Posterior cingulate gyrus (tissue), 11 donors: ENCODE measurements around the gene MED12L.
A peak's percentile ranks its signal among the peaks of the same experiment; 100 is the strongest.

ENCODE experiments used
- DNase-seq, 10 donors: peaks; one replicate each; pipeline versions ENCODE4 v3.0.0 to v3.0.0-alpha.2; 2020 to 2021; ENCODE audit warnings: mixed read lengths in 3 of 10
- intact Hi-C: fragments of 100-400 bp; cut with DNase I; formaldehyde crosslinking; loops from one replicate; pipeline ENCODE4 v1.15.1; 2023

Gene MED12L

DNA sequence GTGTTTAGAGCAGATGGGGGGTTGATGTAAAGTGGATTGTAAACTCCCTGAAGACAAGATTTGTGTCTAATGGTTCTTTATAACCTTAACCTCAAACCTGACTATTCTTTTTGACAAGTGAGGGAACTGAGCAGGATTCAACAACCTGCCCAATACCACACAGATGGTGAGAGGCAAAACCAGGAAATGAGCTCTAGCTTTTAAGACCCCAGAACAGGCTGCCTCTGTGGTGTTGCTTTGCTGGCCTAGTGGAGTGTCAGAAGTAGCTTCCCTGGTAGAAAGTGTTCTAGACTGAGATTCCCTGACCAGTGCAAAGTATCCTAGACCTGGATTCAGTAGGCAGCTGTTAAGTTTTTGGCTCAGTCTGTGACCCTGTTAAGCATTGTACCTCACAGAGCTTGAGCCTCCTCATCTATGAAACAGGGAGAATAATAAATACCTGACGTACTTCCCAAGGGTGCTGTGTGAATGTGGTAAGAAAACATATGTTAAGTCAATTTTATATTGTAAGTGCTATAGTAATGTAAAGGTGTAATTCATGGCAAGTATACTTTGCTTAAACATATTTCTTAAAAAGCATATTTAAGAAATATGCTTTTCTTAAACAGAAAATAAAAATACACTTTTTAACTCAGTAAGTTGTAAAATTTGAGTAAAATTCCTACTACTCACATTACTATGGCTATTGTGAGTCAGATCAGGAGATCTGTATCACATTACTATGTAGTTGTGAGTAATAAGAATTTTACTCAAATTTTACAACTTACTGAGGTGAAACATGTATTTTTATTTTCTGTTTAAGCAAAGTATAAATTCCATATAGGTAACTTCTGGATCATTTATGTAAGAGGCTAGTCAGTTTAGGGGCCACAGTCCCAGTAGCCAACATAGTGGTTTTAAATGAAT is 222.4 kb downstream of the MED12L start:
- no peak for DNase-seq
- intact Hi-C loops = no loop called here

DNA sequence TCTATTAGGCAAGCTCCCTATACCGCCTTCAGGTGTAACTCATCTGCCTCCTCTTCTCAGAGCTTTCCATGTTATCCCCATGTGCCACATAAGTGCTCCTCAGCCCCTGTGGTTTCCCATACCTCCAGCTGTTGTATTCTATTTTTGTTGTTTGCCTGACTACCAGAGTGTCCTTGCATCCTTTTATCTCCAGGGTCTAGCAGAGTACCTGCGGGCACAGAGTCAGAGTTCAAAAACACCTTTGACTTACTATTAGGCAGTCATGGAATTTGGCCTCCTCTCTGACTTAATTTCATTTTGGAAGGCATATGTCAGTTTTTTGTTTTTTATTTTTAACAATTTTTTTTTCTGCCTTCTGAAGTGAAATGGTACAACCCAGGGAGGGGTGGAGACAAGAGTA is 224.1 kb downstream of the MED12L start:
- intact Hi-C loops = no loop called here
- DNase-seq = no peak

DNA sequence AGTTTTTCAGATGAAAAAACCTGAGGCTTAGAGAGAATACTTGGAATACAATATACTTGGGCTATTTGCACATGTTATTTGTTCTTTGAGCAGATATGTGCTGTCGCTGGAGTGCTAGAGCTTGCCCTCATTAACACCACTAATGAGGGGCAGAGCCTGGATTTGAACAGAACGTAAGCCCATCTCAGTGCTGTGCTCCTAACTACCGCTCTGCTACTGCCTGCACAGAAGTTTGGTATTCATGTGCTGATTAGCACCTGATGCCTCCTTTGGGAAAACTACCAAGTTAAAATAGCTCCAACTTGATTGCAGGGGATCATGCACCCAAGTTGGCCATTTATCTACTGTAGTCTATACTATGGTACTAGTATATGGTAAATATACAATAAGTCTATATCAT is 227.5 kb downstream of the MED12L start:
- no peak for DNase-seq
- intact Hi-C loops = no loop called here

DNA sequence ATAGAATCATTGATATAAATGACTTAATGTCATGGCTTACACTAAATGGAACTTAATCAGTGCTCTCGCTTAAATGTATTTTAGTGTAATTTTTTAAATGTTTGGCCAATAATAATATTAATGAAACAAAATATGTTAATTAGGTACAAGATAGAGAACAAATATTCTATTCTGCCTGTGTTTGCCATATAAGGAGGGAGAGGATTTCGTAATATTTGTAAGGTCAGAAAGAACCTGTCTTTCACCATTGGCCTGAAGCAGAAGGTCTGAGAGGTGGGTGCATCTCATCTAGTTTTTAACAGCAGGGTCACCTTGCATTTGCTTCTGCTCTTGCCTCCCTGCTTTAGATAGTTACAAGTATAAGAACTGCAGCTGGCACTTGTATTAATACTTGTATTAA is 228.7 kb downstream of the MED12L start:
- intact Hi-C loops = no loop called here
- DNase-seq = no peak

DNA sequence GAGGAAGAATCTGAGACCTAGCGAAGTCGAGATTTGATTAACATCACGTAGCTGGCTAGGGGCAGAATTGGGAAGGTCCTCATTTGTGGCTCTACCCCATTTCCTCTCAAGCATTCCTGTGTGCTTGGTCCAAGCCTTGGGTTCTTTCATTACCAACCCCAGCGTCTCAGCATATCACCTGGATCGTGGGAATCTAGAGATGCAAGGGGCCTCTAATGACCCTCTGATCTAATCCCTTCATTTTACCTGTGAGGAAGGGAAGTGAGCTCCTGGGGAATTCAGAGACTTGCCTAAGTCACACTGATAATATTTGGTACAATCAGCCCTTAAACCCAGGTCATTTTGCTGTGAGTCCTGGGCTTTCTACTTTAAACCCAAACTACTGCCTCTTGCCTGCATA is 229.1 kb downstream of the MED12L start:
- no peak for DNase-seq
- intact Hi-C loops = no loop called here

DNA sequence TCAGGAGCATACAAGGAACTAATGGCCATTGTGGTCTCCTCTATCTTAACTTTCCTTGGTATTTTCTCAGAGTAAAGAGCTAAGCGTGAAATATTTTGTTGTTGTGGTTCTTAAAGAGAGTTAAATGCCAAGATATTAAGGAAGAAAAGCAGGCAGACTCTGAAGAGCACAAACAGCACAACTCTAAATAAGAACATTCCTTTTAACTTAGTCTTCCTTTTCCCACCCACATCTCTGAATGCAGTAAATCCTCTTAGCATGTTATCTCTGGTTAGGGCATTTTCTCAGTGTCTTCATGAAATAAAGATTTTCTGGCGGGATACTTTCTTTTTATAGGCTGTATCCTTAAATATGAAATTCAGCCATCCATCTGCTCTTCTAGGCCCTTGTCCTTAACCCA is 229.7 kb downstream of the MED12L start:
- intact Hi-C loops = no loop called here
- no peak for DNase-seq

DNA sequence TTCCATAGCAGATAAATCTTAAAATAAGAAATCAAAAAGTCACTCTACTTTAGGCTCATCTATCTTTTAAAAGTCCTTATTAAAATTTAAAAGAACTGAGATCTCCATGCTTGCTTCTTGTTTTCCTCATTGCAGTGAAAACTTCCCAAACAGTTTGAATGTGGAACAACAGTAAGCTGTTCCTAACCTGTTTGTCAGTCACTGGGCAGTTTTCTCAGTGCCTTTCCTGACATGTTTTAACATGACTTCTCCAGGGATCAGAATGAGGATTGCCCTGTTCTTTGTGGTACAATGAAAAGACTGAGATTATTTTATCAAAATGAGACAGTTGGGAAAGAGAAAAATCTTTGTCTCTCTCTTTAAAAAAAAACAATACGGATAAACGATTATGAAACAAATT is 230.4 kb downstream of the MED12L start:
- no peak for DNase-seq
- intact Hi-C loops = no loop called here

DNA sequence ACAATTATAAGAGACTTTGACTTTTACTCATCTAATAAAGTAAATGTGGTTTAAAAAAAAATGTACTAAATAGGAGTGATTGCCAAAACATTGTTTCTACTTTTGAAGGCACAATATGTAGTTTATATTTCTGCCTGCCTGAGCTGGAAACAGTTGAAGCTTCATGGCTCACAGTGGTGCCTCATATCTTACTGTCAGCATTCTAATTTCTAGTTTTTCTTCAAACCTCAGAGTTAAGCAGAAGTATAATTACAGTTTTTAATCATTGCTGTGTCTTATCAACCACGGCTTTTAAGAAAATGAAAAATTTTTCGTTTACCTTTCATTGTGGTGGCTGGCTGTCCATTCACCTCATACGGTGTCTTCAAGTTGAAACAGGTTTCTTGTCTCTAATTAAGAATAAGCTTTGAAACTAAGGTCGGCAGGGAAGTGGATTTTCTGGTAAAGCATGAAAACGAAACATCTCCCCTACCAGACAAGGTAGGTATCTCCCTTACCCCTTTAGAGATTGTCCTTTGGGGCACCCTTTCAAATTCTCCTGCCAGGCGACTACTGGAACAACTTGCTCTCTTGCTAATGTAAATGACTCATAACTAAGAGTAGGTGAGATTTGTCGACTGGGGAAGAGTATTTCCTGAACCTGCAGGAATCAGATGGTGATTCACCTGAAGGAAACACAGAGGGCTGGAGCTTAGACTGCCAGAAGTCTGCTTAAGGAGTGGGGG is 231.0 kb downstream of the MED12L start, which contains the start of gene GPR87:
Gene GPR87 (minus strand): TSS at position 554 of the 725 bp plus-strand sequence. CDS start 16,720 bp downstream, outside the sequence.
- intact Hi-C loops = no loop called here
- no peak for DNase-seq

DNA sequence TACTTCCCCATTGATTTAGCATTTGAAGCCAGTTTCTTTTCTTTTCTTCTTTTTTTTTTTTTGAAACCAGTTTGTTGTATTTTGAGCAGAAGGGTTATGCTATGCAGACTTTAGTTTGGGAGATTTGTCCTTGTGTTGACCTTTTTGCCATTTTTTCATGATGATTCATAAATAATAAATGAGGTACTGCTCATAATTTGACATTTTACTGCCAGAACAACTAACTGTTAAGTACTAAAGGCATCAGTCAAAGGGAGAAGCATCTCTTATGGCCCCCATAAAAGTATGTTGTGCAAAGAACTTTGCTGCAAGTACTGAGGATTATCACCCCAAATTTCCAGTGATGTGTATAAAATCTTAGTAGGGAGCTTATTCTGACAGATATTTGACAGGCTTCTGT is 232.8 kb downstream of the MED12L start:
- no peak for DNase-seq
- intact Hi-C loops = no loop called here

DNA sequence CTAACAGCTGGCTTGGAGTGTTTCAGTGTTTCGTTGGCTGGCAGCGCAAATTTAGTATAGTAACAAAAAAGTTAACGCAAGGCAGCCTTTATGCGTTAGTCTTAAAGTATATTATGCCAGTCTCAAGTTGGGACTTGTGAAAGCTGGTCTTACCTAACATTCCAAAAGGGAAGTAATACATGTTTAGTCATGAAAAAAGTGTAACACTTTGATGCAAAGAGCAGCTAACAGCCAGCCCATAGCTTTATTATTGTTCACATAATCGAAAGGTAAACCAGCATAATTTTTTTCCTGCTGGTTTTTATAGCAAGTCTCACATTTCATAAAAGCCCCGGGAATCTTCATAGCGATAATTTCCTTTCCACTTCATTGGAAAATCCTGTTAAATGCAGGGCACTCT is 233.5 kb downstream of the MED12L start:
- intact Hi-C loops = no loop called here
- no peak for DNase-seq

DNA sequence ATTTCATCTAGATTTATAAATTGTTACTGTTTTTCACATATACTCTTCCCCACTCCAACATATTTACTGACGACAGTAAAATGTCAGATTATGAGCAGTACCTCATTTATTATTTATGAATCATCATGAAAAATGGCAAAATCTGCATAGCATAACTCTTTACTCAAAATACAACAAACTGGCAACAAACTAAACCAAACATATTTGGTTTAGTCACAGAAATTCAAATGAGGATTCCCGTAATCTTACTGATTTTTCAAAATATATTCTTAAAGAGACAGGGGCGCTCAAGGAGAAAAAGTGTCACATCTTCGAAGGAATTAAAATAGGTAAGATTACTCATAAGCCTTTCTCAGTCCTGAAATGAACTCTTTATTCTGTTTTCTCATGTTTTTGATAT is 234.2 kb downstream of the MED12L start:
- DNase-seq = no peak
- intact Hi-C loops = no loop called here

DNA sequence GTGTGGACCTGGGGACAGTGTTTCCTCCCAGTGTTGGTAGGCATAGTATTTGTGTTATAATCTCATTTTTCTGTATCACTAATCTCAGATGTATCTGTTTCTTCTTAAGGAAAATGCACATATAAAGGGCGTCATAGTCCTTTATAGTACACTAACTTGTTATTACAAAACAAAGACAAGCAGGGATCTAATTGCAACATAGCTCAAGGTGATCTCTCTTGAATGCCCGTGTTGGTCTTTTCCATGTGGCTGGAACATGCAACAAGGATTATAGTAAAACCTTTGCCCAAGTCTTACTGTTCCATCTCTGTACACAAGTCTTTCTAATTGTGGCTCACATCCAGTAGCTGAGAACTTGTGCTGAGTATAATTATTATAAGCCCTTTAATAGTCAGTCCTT is 234.7 kb downstream of the MED12L start:
- intact Hi-C loops = no loop called here
- DNase-seq = no peak

DNA sequence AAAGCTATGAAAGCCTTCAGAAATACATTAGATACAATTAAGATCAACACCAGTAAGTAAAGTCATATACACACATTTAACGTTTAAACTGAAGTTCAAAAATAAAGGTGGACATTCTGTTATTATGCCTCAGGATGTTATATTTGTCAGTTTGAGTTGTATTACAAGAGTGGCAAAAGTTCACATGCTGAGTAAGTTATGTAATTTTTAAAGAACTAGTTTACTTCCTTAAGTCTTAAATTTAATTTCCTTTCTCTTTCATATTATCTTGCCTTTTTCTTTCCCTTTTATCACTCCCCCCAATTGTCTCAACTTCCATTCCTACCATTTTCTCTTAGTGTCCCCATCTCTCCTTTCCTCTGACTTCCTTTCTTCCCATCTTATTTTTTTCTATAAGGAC is 236.1 kb downstream of the MED12L start:
- intact Hi-C loops = no loop called here
- no peak for DNase-seq

DNA sequence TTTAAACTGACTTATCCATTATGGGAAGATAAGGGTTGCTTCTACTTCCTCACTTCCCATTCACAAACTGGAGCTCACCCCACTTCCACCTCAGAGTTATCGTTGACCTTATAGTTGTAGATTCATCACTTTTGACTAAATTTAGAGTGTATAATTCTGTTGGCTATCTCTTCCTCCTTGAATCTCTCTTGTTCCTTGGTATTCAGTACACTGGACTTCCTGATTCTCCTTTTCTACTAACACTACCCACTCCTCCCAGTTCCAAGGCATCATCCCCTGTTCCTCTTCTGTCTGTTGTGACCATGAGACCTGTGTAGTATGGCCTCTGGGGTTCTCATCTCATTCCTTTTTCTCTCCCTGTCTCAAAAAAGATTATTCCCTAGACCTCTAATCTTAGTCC is 237.0 kb downstream of the MED12L start:
- intact Hi-C loops = no loop called here
- DNase-seq = no peak

DNA sequence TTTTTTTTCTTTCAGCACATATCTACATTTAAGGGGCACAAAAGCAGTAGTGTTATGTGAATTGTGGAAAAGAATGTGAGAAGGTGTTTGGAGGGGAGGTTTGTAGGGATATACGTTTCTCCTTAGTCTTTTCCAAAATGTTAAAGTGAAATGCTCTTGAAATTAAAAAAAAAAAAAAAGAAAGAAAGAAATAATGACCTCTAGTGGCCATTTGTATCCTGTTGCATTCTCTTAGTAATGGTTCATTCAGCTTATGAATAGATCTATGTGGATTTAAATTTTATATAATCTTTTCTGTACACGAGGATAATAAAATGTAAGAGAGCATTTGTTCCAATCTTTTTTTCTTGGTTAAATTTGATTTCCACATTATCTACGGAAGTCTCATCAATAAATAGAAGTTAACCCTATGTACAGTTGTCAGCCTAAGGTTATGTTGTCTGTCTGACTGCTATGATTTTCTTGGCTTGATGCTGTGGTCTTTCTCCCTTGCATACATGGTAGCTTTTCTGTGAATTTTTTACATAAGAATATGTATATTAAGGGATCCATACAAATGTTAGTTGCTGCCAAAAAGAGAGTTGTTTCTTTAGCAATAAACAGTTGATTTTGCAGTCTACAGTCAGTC is 242.2 kb downstream of the MED12L start:
- intact Hi-C loops = loop anchor here (5.0 kb wide), 1 partner anchor 100 kb away; no protein-coding TSS in a partner anchor
- DNase-seq = no peak

DNA sequence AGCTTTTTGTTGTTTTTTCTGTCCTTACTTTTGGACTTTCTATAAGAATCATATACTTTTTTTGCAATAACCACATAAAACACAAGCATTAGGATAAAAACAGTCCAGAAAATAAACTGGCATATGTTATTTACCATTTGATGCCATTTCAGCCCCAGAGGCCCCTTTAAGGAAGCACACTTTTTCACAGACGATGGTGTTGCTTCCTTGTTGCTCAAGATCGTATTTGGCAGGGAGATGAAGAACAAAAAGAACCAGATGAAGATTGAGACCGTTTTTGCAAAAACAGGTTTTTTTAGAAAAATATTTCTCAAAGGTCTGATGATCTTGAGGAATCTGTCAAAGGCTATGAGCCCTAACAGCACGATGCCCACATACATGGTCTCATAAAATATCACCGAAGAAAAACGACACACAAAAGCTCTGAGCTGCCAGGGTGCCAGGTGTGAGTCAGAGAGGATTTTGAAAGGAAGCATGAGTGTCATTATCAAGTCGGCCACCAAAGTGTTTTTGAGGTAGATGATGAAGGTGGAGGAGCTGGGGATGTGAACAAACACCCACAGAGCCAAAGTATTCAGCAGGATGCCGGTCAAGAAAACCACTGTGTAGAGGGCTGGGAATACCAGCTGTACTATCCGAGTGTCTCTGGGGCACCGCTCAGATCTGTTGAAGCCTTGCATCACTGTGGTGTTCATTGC is 243.0 kb downstream of the MED12L start:
- DNase-seq = peak in 1 of 10 donors; percentile 4
- intact Hi-C loops = loop anchor here (5.0 kb wide), 1 partner anchor 101 kb away; no protein-coding TSS in a partner anchor

DNA sequence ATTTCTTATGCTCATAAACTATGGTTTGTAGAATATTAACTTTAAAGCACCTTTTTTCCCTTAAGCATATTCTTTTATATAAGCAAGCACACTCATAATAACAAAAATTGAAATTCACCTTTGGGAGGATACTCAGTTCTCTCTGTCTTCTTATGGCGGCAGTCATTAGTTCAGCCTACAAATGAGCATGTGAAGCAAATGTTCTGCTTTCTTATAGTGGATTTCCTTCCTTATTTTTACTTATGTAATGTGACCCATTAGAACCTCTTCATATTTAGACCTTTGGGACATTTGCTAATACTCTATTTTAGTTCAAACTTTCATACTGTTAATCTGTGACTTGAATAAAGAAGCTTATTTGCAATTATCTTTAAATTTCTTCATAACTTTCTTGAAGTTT is 243.9 kb downstream of the MED12L start, which contains the start of gene P2RY13:
Gene P2RY13 (minus strand): TSS at position 187 of the 400 bp plus-strand sequence. CDS start 21 bp downstream, at position 166.
- DNase-seq = no peak
- intact Hi-C loops = loop anchor here (5.0 kb wide), 1 partner anchor 102 kb away; no protein-coding TSS in a partner anchor

DNA sequence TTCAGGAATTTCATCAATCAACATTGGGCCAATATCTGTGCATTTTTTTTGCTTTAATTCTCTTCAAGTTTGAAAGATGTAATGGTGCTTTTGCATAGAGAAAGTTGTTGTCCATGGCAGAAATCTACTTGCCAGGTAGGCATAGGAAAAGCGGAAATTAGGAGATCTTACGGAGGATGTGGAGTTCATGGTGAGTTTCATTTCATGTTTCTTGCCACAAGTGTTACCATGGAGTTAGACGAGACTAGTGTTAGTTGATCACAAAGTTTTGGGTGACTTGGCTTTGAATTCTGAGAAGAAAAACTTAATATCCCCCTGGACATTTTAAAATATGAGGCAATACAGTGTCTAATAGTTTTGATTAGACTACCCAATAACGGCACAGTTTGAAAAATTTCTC is 244.9 kb downstream of the MED12L start:
- DNase-seq = no peak
- intact Hi-C loops = no loop called here

DNA sequence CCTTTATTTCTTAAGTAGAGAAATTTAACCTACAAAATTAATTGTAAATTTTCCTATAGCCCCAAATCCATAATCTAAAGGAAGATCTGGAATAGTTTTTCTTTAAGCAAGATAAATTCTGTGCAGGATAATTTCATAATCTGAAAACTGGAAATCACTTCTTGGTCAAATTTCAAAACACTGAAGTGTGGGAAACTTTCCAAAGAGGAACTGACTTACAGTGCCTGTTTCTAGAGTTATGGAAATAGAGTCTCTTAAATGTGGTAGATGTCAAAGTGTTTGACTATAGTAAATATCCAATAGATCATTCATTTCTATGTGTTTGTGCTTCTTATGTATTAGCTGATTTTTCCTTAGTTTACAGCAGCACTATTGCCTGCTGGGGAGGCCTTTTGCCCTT is 245.4 kb downstream of the MED12L start:
- no peak for DNase-seq
- intact Hi-C loops = no loop called here

DNA sequence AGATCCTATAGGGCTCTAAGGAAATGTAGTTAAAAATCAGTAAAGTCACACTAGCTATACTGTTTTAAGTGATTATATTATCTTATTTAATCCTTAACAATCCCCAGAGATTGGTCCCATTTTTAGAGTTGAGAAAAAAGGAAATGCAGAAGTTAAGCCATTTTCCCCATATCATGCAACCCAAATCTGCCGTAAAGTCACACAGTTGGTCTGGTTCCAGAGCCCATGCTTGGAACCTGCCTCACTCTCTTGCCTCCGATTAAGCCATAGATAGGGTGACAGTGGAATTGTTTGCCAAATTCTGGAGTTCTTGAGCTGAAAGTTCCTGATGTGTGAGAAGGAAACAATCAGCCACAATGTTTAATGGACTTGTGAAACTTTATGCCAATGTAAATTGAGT is 246.2 kb downstream of the MED12L start:
- no peak for DNase-seq
- intact Hi-C loops = no loop called here
